ENCODE results near the gene DNMBP. TPM values are rescaled to one million over a fixed set of nuclear protein-coding genes. Genes with fewer than 3 reads are reported as not detected.
A peak's percentile ranks its signal among the peaks of the same experiment; 100 is the strongest.
"Not testable (repeated sequence)": the region's sequence is repeated elsewhere in the genome, so short reads cannot be mapped to it uniquely, and the experiment has no call there.

DNMBP gene
- total and polyA plus RNA-seq, 2 donors, result 10.0 to 11.9 TPM

- WGBS, result 94% methylated on average over 2 of the region's 2 CpGs
- not testable (repeated sequence) for H3K27ac ChIP-seq (ENCODE audit: low read depth in 1 of 2, low read length in 1 of 2); DNase-seq (ENCODE audit: low read depth in 6 of 9, low spot score in 9 of 9); H3K27me3 ChIP-seq (ENCODE audit: control insufficient read depth in 2 of 2, insufficient read depth in 1 of 2, low read length in 1 of 2); H3K4me1 ChIP-seq (ENCODE audit: control insufficient read depth in 2 of 2, insufficient read depth in 2 of 2, low read length in 2 of 2); H3K4me3 ChIP-seq (ENCODE audit: low read length in 2 of 2); H3K9me3 ChIP-seq (ENCODE audit: control insufficient read depth in 2 of 2, insufficient read depth in 1 of 2, low read length in 1 of 2)
- peaks cover 9 to 20% of the 10 kb centered on the region in 2 donors for H3K36me3 ChIP-seq (ENCODE audit: control insufficient read depth in 2 of 2, insufficient read depth in 2 of 2, low read length in 1 of 2)
These were observed 63.7 kb downstream of the DNMBP start for GRCh38 chr10:99946051-99946450.

GRCh38 chr10:99945263-99945662, 64.5 kb downstream of the DNMBP start:
- 94% methylated on average over 4 of the region's 4 CpGs for WGBS
- H3K4me3 ChIP-seq (ENCODE audit: low read length in 2 of 2), result no peak overlapping the region
- H3K36me3 ChIP-seq (ENCODE audit: control insufficient read depth in 2 of 2, insufficient read depth in 2 of 2, low read length in 1 of 2), result peaks cover 14 to 24% of the 10 kb centered on the region in 2 donors
- no peak overlapping the region for H3K27ac ChIP-seq (ENCODE audit: low read depth in 1 of 2, low read length in 1 of 2)
- H3K27me3 ChIP-seq (ENCODE audit: control insufficient read depth in 2 of 2, insufficient read depth in 1 of 2, low read length in 1 of 2), result no peaks in the 10 kb centered on the region
- no peaks in the 10 kb centered on the region for H3K9me3 ChIP-seq (ENCODE audit: control insufficient read depth in 2 of 2, insufficient read depth in 1 of 2, low read length in 1 of 2)
- H3K4me1 ChIP-seq (ENCODE audit: control insufficient read depth in 2 of 2, insufficient read depth in 2 of 2, low read length in 2 of 2), result peaks cover 0 to 3% of the 10 kb centered on the region in 2 donors
- no peak for DNase-seq (ENCODE audit: low read depth in 6 of 9, low spot score in 9 of 9)

GRCh38 chr10:99944860-99945259, 64.9 kb downstream of the DNMBP start:
- 97% methylated on average over 2 of the region's 2 CpGs for WGBS
- peaks cover 0 to 3% of the 10 kb centered on the region in 2 donors for H3K4me1 ChIP-seq (ENCODE audit: control insufficient read depth in 2 of 2, insufficient read depth in 2 of 2, low read length in 2 of 2)
- no peak overlapping the region for H3K4me3 ChIP-seq (ENCODE audit: low read length in 2 of 2)
- H3K27ac ChIP-seq (ENCODE audit: low read depth in 1 of 2, low read length in 1 of 2), result no peak overlapping the region
- no peak for DNase-seq (ENCODE audit: low read depth in 6 of 9, low spot score in 9 of 9)
- peaks cover 18 to 28% of the 10 kb centered on the region in 2 donors for H3K36me3 ChIP-seq (ENCODE audit: control insufficient read depth in 2 of 2, insufficient read depth in 2 of 2, low read length in 1 of 2)
- H3K27me3 ChIP-seq (ENCODE audit: control insufficient read depth in 2 of 2, insufficient read depth in 1 of 2, low read length in 1 of 2), result no peaks in the 10 kb centered on the region
- H3K9me3 ChIP-seq (ENCODE audit: control insufficient read depth in 2 of 2, insufficient read depth in 1 of 2, low read length in 1 of 2), result peaks cover 0 to under 1% of the 10 kb centered on the region in 2 donors

GRCh38 chr10:99943908-99944307, 65.8 kb downstream of the DNMBP start:
- 98% methylated on average over 3 of the region's 3 CpGs for WGBS
- H3K4me1 ChIP-seq (ENCODE audit: control insufficient read depth in 2 of 2, insufficient read depth in 2 of 2, low read length in 2 of 2), result peaks cover 0 to 3% of the 10 kb centered on the region in 2 donors
- H3K4me3 ChIP-seq (ENCODE audit: low read length in 2 of 2), result no peak overlapping the region
- DNase-seq (ENCODE audit: low read depth in 6 of 9, low spot score in 9 of 9), result no peak
- peaks cover 0 to 4% of the 10 kb centered on the region in 2 donors for H3K9me3 ChIP-seq (ENCODE audit: control insufficient read depth in 2 of 2, insufficient read depth in 1 of 2, low read length in 1 of 2)
- peaks cover 20 to 31% of the 10 kb centered on the region in 2 donors for H3K36me3 ChIP-seq (ENCODE audit: control insufficient read depth in 2 of 2, insufficient read depth in 2 of 2, low read length in 1 of 2)
- H3K27ac ChIP-seq (ENCODE audit: low read depth in 1 of 2, low read length in 1 of 2), result no peak overlapping the region
- H3K27me3 ChIP-seq (ENCODE audit: control insufficient read depth in 2 of 2, insufficient read depth in 1 of 2, low read length in 1 of 2), result no peaks in the 10 kb centered on the region

GRCh38 chr10:99941942-99942820, 67.6 kb downstream of the DNMBP start:
- 82% methylated on average over 7 of the region's 7 CpGs for WGBS
- H3K27me3 ChIP-seq (ENCODE audit: control insufficient read depth in 2 of 2, insufficient read depth in 1 of 2, low read length in 1 of 2), result no peaks in the 10 kb centered on the region
- peaks cover 24 to 35% of the 10 kb centered on the region in 2 donors for H3K36me3 ChIP-seq (ENCODE audit: control insufficient read depth in 2 of 2, insufficient read depth in 2 of 2, low read length in 1 of 2)
- peaks cover 0 to 4% of the 10 kb centered on the region in 2 donors for H3K9me3 ChIP-seq (ENCODE audit: control insufficient read depth in 2 of 2, insufficient read depth in 1 of 2, low read length in 1 of 2)
- DNase-seq (ENCODE audit: low read depth in 6 of 9, low spot score in 9 of 9), result no peak
- H3K4me3 ChIP-seq (ENCODE audit: low read length in 2 of 2), result no peak overlapping the region
- H3K4me1 ChIP-seq (ENCODE audit: control insufficient read depth in 2 of 2, insufficient read depth in 2 of 2, low read length in 2 of 2), result peaks cover 0 to 3% of the 10 kb centered on the region in 2 donors
- no peak overlapping the region for H3K27ac ChIP-seq (ENCODE audit: low read depth in 1 of 2, low read length in 1 of 2)

GRCh38 chr10:99938563-99938962, 71.2 kb downstream of the DNMBP start:
- Histone ChIP-seq H3K9me3 (ENCODE audit: control insufficient read depth in 2 of 2, insufficient read depth in 1 of 2, low read length in 1 of 2) (peaks cover 0 to 4% of the 10 kb centered on the region in 2 donors), H3K4me1 (ENCODE audit: control insufficient read depth in 2 of 2, insufficient read depth in 2 of 2, low read length in 2 of 2) (peaks cover 0 to 3% of the 10 kb centered on the region in 2 donors), H3K4me3 (ENCODE audit: low read length in 2 of 2) (no peak overlapping the region), H3K27me3 (ENCODE audit: control insufficient read depth in 2 of 2, insufficient read depth in 1 of 2, low read length in 1 of 2) (no peaks in the 10 kb centered on the region), H3K36me3 (ENCODE audit: control insufficient read depth in 2 of 2, insufficient read depth in 2 of 2, low read length in 1 of 2) (peaks cover 24 to 32% of the 10 kb centered on the region in 2 donors), H3K27ac (ENCODE audit: low read depth in 1 of 2, low read length in 1 of 2) (no peak overlapping the region)
- 92% methylated on average over 3 of the region's 3 CpGs for WGBS
- no peak for DNase-seq (ENCODE audit: low read depth in 6 of 9, low spot score in 9 of 9)

- H3K9me3 ChIP-seq (ENCODE audit: control insufficient read depth in 2 of 2, insufficient read depth in 1 of 2, low read length in 1 of 2), result peaks cover 0 to 4% of the 10 kb centered on the region in 2 donors
- no peaks in the 10 kb centered on the region for H3K27me3 ChIP-seq (ENCODE audit: control insufficient read depth in 2 of 2, insufficient read depth in 1 of 2, low read length in 1 of 2)
- WGBS, result 97% methylated on average over 3 of the region's 3 CpGs
- no peak overlapping the region for H3K4me3 ChIP-seq (ENCODE audit: low read length in 2 of 2)
- no peak for DNase-seq (ENCODE audit: low read depth in 6 of 9, low spot score in 9 of 9)
- H3K27ac ChIP-seq (ENCODE audit: low read depth in 1 of 2, low read length in 1 of 2), result no peak overlapping the region
- peaks cover 0 to 3% of the 10 kb centered on the region in 2 donors for H3K4me1 ChIP-seq (ENCODE audit: control insufficient read depth in 2 of 2, insufficient read depth in 2 of 2, low read length in 2 of 2)
- H3K36me3 ChIP-seq (ENCODE audit: control insufficient read depth in 2 of 2, insufficient read depth in 2 of 2, low read length in 1 of 2), result peaks cover 24 to 28% of the 10 kb centered on the region in 2 donors
These were observed 72.1 kb downstream of the DNMBP start for GRCh38 chr10:99937630-99938029.

GRCh38 chr10:99932203-99932957, 77.4 kb downstream of the DNMBP start:
- DNase-seq (ENCODE audit: low read depth in 6 of 9, low spot score in 9 of 9); H3K4me3 ChIP-seq (ENCODE audit: low read length in 2 of 2); H3K9me3 ChIP-seq (ENCODE audit: control insufficient read depth in 2 of 2, insufficient read depth in 1 of 2, low read length in 1 of 2); H3K27me3 ChIP-seq (ENCODE audit: control insufficient read depth in 2 of 2, insufficient read depth in 1 of 2, low read length in 1 of 2): not testable (repeated sequence)
- Histone ChIP-seq H3K4me1 (ENCODE audit: control insufficient read depth in 2 of 2, insufficient read depth in 2 of 2, low read length in 2 of 2) (peaks cover 10 to 24% of the 10 kb centered on the region in 2 donors), H3K27ac (ENCODE audit: low read depth in 1 of 2, low read length in 1 of 2) (peak overlapping the region in 1 of 2 donors; percentile 84), H3K36me3 (ENCODE audit: control insufficient read depth in 2 of 2, insufficient read depth in 2 of 2, low read length in 1 of 2) (peaks cover 7 to 12% of the 10 kb centered on the region in 2 donors)
- WGBS, result 71% methylated on average over 4 of the region's 7 CpGs
